ENCODE results near the gene SIGLEC7.
A peak's percentile ranks its signal among the peaks of the same experiment; 100 is the strongest.

The SIGLEC7 gene

DNA sequence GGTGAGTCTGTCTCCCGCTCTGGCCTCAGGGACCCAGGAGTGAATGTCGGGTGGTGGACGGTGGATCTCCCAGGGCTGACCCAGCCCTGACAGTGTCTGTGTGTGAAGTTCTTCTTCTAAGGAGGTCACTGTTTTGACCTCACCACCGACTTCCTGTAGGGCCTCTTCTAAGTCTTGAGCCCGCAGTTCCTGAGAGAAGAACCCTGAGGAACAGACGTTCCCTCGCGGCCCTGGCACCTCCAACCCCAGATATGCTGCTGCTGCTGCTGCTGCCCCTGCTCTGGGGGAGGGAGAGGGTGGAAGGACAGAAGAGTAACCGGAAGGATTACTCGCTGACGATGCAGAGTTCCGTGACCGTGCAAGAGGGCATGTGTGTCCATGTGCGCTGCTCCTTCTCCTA is at the start of gene SIGLEC7:
Gene SIGLEC7, plus strand, starts transcription at position 183 of the 400 bp plus-strand sequence. Its CDS starts 69 bp downstream, at position 252.
- H3K27ac Mint-ChIP-seq: no peak within 1 kb of the TSS
- H3K4me1 Mint-ChIP-seq: peaks cover 20% of the 10 kb centered on the region
- no peaks in the 10 kb centered on the region for H3K27me3 Mint-ChIP-seq
- DNase-seq (no peak), ATAC-seq (no peak)
- no peak within 1 kb of the TSS for H3K4me3 Mint-ChIP-seq
- H3K36me3 Mint-ChIP-seq (ENCODE audit: low read depth): no peaks in the 10 kb centered on the region
- H3K9me3 Mint-ChIP-seq: no peaks in the 10 kb centered on the region

DNA sequence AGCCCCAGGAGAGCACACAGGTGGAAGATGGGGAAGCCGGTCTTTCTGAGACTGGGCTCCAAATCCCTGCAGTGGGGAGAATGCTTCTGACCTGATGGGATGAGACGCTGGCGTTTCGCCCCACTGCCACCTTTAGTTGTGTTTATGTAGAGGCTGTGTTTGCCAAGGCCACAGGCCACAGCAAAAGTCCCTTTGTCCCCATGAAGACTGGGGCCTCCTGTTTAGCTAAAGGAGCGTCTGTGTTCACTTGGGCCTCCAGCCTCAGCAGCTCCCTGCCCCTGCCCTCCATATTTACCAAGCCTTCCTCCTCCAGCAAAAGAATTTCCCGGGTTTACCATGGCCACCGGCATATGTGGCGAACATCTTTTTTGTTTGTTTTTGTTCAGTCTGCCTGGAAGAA is 49.0 kb upstream of the SIGLEC7 start:
- H3K4me1 Mint-ChIP-seq: peaks cover 3% of the 10 kb centered on the region
- no peaks in the 10 kb centered on the region for H3K9me3 Mint-ChIP-seq
- peaks cover 11% of the 10 kb centered on the region for H3K36me3 Mint-ChIP-seq (ENCODE audit: low read depth)
- H3K27ac Mint-ChIP-seq: no peak overlapping the region
- H3K27me3 Mint-ChIP-seq: no peaks in the 10 kb centered on the region
- ATAC-seq (no peak), DNase-seq (no peak)
- H3K4me3 Mint-ChIP-seq: no peak overlapping the region

- no peaks in the 10 kb centered on the region for H3K9me3 Mint-ChIP-seq
- peaks cover 11% of the 10 kb centered on the region for H3K36me3 Mint-ChIP-seq (ENCODE audit: low read depth)
- no peak overlapping the region for H3K4me3 Mint-ChIP-seq
- no peak for DNase-seq
- no peak for ATAC-seq
- no peaks in the 10 kb centered on the region for H3K27me3 Mint-ChIP-seq
- H3K4me1 Mint-ChIP-seq: peaks cover 3% of the 10 kb centered on the region
- H3K27ac Mint-ChIP-seq: no peak overlapping the region
Measured at GRCh38 chr19:51093510-51094345, 48.4 kb upstream of the SIGLEC7 start.

DNA sequence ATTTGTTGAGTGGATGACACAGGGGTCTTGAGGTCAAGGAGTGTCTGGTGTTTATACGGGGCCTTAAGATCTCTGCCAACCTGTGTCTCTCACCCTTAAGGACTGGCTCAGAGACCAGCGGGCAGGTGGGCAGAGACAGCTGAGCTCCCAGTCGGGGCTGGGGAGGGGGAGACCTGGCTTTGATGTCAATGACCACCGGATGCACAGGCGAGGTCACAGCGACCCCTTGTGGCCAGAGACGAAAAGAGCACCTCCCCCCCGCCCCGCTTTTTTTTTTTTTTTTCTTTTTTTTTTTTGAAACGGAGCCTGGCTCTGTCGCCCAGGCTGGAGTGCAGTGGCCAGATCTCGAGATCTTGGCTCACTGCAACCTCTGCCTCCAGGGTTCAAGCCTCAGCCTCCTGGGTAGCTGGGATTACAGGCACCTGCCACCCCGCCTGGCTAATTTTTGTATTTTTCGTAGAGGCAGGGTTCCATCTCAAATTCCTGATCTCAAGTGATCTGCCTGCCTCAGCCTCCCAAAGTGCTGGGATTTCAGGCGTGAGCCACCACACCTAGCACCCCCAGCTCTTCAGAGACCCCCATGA is 47.3 kb upstream of the SIGLEC7 start:
- H3K36me3 Mint-ChIP-seq (ENCODE audit: low read depth): peaks cover 13% of the 10 kb centered on the region
- DNase-seq: peak; percentile 38
- peaks cover 5% of the 10 kb centered on the region for H3K4me1 Mint-ChIP-seq
- H3K27ac Mint-ChIP-seq: no peak overlapping the region
- ATAC-seq: no peak
- H3K27me3 Mint-ChIP-seq: no peaks in the 10 kb centered on the region
- H3K9me3 Mint-ChIP-seq: no peaks in the 10 kb centered on the region
- no peak overlapping the region for H3K4me3 Mint-ChIP-seq

GRCh38 chr19:51096473-51097165 is 45.5 kb upstream of the SIGLEC7 start:
- Mint-ChIP-seq H3K36me3 (ENCODE audit: low read depth) (peaks cover 13% of the 10 kb centered on the region), H3K4me1 (peaks cover 5% of the 10 kb centered on the region), H3K27me3 (no peaks in the 10 kb centered on the region), H3K9me3 (no peaks in the 10 kb centered on the region), H3K27ac (no peak overlapping the region), H3K4me3 (no peak overlapping the region)
- DNase-seq (no peak), ATAC-seq (no peak)

DNA sequence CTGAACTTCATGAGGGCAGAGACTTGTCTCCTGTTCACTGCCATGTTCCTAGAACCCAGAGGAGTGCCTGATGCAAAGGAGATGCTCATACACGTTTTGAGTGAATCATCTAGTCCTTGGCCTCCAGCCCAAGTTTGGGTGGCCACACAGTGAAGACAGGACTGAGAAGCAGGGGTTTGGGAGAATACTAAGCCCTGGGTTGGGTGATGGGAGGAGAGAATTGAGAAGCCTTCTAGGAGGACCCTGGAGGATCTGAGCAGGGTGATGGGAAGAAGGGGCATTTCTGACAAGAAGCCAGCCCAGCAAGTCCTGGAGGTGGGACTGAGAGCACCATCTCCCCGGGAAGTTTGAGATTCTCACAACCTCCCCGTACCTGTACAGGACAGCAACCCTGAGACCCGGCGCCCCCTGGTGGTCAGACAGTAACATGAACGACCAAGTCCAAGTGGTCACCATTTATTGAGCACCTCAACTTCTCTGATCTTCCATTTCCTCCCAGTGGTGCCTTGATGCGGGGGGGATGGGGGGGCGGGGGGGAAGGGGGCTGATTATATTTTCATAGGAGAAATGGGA is 44.8 kb upstream of the SIGLEC7 start:
- Mint-ChIP-seq H3K27ac (no peak overlapping the region), H3K4me3 (no peak overlapping the region), H3K36me3 (ENCODE audit: low read depth) (peaks cover 13% of the 10 kb centered on the region), H3K9me3 (no peaks in the 10 kb centered on the region), H3K4me1 (peaks cover 5% of the 10 kb centered on the region), H3K27me3 (no peaks in the 10 kb centered on the region)
- ATAC-seq: peak; percentile 45
- peak; percentile 84 for DNase-seq

GRCh38 chr19:51097796-51098195 is 44.3 kb upstream of the SIGLEC7 start:
- H3K27me3 Mint-ChIP-seq: no peaks in the 10 kb centered on the region
- H3K4me1 Mint-ChIP-seq: peaks cover 10% of the 10 kb centered on the region
- DNase-seq (no peak), ATAC-seq (no peak)
- no peaks in the 10 kb centered on the region for H3K9me3 Mint-ChIP-seq
- H3K36me3 Mint-ChIP-seq (ENCODE audit: low read depth): peaks cover 17% of the 10 kb centered on the region
- no peak overlapping the region for H3K27ac Mint-ChIP-seq
- no peak overlapping the region for H3K4me3 Mint-ChIP-seq

- ATAC-seq (peak; percentile 55), DNase-seq (no peak)
- H3K36me3 Mint-ChIP-seq (ENCODE audit: low read depth): peaks cover 22% of the 10 kb centered on the region
- H3K4me3 Mint-ChIP-seq: peak overlapping the region; percentile 45
- no peaks in the 10 kb centered on the region for H3K9me3 Mint-ChIP-seq
- H3K27ac Mint-ChIP-seq: no peak overlapping the region
- no peaks in the 10 kb centered on the region for H3K27me3 Mint-ChIP-seq
- H3K4me1 Mint-ChIP-seq: peaks cover 13% of the 10 kb centered on the region
Measured at GRCh38 chr19:51098365-51099046, 43.6 kb upstream of the SIGLEC7 start.

DNA sequence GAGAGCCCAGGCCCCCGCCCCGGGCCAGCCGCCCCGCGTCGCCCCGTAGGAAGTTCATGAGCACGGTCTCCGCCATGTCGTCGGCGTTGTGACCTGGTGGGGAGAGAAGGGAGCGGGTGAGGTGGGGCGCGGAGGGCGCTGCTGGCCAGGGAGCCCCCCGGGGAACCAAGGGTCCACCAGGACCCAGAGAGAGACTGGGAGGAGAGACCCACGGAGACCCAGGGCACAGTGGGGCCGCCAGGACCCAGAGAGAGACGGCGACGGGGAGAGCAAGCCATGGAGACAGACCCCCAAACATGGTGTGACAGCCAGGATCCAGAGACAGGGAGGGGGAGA is 43.1 kb upstream of the SIGLEC7 start:
- DNase-seq (no peak), ATAC-seq (peak; percentile 21)
- Mint-ChIP-seq H3K27ac (no peak overlapping the region), H3K4me1 (peaks cover 17% of the 10 kb centered on the region), H3K9me3 (no peaks in the 10 kb centered on the region), H3K4me3 (peak overlapping the region; percentile 45), H3K36me3 (ENCODE audit: low read depth) (peaks cover 23% of the 10 kb centered on the region), H3K27me3 (no peaks in the 10 kb centered on the region)

GRCh38 chr19:51100601-51101000 is 41.5 kb upstream of the SIGLEC7 start:
- peaks cover 24% of the 10 kb centered on the region for H3K4me1 Mint-ChIP-seq
- H3K27me3 Mint-ChIP-seq: no peaks in the 10 kb centered on the region
- H3K4me3 Mint-ChIP-seq: no peak overlapping the region
- no peak for DNase-seq
- no peaks in the 10 kb centered on the region for H3K9me3 Mint-ChIP-seq
- peaks cover 30% of the 10 kb centered on the region for H3K36me3 Mint-ChIP-seq (ENCODE audit: low read depth)
- no peak overlapping the region for H3K27ac Mint-ChIP-seq
- ATAC-seq: no peak

DNA sequence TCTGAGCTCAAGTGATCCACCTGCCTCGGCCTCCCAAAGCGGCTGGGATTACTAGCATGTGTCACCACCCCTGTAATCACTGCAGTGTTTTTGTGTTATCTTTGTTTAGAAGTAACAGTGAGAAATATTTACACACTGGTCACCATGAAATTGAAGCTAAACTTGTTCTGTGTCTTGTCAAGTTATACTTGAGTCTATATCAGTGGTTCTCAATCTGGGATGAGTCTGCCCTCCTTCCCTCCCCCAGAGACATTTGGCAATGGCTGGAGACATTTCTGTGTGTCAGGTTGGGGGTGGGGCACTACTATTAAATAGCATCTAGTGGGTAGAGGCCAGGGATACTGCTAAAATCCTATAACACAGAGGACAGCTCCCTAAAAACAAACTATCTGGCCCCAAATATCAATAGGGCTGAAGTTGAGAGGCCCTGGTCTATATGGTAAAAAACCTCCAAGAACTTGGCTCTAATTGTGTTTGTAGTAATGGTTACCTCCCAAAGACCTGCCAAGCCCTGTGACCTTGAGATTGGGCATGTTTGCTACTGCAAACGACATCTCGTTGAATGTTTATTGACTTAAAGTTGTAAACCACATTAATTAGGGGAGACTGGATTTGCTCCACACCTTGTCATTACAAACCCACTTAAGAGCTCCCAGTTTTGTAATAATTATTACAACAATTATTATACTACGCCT is 40.8 kb upstream of the SIGLEC7 start:
- ATAC-seq (no peak), DNase-seq (no peak)
- H3K27ac Mint-ChIP-seq: no peak overlapping the region
- no peak overlapping the region for H3K4me3 Mint-ChIP-seq
- H3K36me3 Mint-ChIP-seq (ENCODE audit: low read depth): peaks cover 33% of the 10 kb centered on the region
- no peaks in the 10 kb centered on the region for H3K9me3 Mint-ChIP-seq
- no peaks in the 10 kb centered on the region for H3K27me3 Mint-ChIP-seq
- H3K4me1 Mint-ChIP-seq: peaks cover 29% of the 10 kb centered on the region

DNA sequence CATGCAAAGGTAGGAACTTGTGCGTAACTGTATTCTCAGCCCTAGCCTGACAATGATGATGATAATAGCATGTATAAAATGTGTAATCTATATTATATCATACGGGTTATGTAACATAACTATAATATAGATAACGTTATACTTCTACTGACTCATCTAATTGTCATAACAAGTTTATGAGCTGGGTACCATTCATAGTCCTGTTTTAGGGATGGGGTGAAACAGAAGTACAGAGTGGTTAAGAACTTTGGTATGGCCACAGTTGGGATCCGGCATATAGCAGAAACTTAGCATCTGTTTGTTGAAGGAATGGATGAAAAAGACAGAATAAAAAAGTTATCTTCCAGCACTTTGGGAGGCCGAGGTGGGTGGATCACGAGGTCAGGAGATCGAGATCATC is 39.1 kb upstream of the SIGLEC7 start:
- ATAC-seq (no peak), DNase-seq (no peak)
- Mint-ChIP-seq H3K4me3 (no peak overlapping the region), H3K4me1 (peaks cover 38% of the 10 kb centered on the region), H3K27ac (peak overlapping the region; percentile 38), H3K27me3 (no peaks in the 10 kb centered on the region), H3K9me3 (no peaks in the 10 kb centered on the region), H3K36me3 (ENCODE audit: low read depth) (peaks cover 30% of the 10 kb centered on the region)

GRCh38 chr19:51103926-51104341 is 38.2 kb upstream of the SIGLEC7 start:
- Mint-ChIP-seq H3K27ac (no peak overlapping the region), H3K9me3 (no peaks in the 10 kb centered on the region), H3K27me3 (peaks cover 2% of the 10 kb centered on the region)

More at GRCh38 chr19:51103926-51104341, 38.2 kb upstream of the SIGLEC7 start:
- peaks cover 44% of the 10 kb centered on the region for H3K4me1 Mint-ChIP-seq
- DNase-seq (no peak), ATAC-seq (no peak)
- H3K36me3 Mint-ChIP-seq (ENCODE audit: low read depth): peaks cover 30% of the 10 kb centered on the region
- H3K4me3 Mint-ChIP-seq: no peak overlapping the region
